GM18873 (cell line): ENCODE measurements around the gene SPTSSA.
"Not testable (repeated sequence)": the region's sequence is repeated elsewhere in the genome, so short reads cannot be mapped to it uniquely, and the experiment has no call there.

ENCODE experiments used
- ATAC-seq: cut with Tn5 transposase; IDR thresholded peaks from one replicate; pipeline ENCODE4 v1.9.1; 2021; ENCODE audit warnings: mild to moderate bottlenecking, moderate library complexity, moderate number of reproducible peaks; ENCODE audit not compliant: unreplicated experiment, low FRiP score

Gene SPTSSA, protein sequence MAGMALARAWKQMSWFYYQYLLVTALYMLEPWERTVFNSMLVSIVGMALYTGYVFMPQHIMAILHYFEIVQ

DNA sequence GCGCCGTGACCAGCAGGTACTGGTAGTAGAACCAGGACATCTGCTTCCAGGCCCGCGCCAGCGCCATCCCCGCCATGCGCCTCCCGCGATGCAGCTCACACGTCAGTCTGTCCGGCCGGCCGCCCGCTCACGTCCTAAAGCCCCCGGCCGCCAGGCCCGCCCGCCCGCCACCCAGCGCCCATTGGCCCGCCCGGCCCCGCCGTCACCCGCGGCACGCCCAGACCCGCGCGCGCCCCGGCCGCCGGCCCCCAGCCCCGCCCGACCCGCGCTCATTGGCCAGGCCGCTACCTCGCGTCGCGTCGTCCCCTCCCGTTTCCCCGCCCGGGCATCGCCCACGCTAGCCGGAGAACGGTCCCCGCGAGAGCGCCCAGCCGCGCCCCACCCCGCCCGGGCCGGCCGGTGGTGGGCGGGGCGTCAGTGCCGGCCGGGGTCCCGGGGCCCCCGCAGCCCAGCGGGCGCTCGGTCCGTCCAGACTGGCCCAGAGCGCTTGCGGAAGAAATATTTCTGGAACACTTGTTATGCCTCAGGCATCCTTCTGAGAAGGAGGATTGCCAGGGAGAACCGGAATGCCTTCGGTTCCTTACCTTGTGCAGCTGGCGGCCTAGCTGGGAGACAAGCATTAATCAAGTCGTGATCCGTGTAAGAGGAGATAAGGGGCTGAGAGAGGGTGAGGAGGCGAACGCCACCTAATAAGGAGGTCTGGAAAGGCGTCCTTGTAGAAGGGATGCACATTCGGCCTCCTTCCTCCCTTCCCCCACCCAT is at the start of gene SPTSSA:
TSS of gene SPTSSA (minus strand) at position 109 of the 762 bp plus-strand sequence. CDS start at position 76, 33 bp downstream.
- ATAC-seq = peak; percentile 74

DNA sequence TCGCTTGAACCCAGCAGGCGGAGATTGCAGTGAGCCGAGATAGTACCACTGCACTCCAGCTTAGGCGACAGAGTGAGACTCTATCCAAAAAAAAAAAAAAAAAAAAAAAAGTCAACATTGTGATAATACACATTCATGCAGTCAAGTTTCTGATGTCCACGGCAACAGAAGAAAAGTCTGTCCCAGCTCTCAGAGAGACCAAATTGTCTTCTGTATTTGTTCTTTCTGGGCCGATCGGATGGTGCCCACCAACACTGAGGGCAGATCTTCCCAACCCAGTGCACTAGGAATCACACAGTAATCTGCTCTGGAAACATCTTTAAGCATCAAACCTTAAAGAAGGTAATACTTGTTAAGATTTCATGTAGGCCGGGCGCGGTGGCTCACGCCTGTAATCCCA is 45.8 kb upstream of the SPTSSA start:
- ATAC-seq = no peak

DNA sequence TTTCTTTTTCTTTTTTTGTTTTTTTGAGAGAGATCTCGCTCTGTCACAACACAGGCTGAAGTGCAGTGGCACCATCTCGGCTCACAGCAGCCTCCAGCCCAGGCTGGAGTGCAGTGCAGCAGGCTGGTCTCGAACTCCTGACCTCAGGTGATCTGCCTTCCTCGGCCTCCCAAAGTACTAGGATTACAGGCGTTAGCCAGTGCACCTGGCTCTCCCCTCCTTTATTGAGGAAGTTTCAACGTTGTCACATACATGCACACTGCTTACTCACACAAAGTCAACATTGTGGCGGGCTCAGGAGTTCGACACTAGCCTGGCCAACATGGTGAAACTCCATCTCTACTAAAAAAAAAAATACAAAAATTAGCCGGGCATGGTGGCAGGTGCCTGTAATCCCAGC is 45.4 kb upstream of the SPTSSA start:
- ATAC-seq = no peak

DNA sequence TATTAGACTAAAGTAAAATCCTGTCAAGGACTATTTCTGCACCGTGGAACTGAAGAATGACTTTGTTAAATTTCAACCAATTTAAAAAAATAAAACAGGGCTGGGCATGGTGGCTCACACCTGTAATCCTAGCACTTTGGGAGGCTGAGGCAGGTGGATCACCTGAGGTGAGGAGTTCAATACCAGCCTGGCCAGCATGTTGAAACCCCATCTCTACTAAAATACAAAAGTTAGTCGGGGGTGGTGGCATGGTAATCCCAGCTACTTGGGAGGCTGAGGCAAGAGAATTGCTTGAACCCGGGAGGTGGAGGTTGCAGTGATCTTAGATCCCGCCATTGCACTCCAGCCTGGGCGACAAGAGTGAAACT is 43.1 kb upstream of the SPTSSA start:
- ATAC-seq = not testable (repeated sequence)

DNA sequence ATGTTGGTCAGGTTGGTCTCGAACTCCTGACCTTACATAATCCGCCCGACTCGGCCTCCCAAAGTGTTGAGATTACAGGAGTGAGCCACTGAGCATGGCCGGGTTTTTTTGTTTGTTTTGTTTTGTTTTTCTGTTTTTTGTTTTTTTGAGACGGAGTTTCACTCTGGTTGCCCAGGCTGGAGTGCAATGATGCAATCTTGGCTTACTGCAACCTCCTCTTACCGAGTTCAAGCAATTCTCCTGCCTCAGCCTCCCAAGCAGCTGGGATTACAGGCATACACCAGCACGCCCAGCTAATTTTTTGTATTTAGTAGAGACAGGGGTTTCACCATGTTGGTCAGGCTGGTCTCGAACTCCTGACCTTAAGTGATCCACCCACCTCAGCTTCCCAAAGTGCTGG is 42.0 kb upstream of the SPTSSA start:
- not testable (repeated sequence) for ATAC-seq

DNA sequence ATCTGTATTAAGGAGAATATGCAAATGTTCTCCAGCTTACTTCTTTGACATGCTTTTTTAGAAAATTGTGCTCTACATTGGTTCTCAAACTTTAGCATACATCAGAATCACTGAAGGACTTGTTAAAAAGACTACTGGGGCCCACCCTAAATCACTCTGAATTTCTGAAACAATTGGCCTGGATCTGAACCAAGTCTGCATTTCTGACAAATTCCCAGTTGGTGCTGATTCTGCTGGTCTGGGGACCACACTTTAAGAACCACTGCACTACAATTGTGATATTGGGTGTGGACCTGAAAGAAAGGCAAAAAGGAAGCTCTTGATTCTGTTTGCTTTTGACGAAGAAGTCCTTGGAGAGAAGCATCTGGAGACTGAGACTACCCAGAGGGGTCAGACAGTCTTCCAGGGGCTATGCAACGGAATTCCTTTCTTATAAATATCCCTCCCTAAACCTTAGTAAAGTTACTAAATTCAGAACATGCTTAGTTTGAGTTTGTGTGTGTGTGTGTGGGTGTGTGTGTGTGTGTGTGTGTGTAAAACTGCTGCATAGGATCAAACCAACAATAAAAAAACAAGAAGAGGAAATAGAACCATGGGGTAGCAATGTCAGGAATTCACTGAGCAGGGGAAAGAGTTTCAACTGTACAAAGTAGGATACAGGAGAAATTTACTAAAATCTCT is 40.6 kb upstream of the SPTSSA start:
- ATAC-seq = no peak

DNA sequence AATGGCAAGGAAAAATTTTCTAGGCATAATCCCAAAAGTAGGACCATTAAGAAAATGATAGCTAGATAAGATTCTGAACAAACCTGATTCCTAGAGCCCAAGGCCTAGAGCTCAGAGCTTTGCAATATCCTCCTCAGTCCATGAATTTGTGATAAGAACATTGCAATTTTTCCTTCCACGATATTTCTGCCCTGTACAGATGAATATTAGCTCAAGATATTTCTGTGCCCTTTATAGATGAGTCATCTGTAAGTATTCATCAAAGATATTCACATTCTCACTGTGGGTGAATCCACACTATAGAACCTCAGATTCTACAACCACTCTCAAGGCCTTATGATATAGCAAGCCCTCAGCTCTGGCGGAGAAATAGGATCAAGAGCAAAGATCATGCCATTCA is 40.0 kb upstream of the SPTSSA start:
- no peak for ATAC-seq

DNA sequence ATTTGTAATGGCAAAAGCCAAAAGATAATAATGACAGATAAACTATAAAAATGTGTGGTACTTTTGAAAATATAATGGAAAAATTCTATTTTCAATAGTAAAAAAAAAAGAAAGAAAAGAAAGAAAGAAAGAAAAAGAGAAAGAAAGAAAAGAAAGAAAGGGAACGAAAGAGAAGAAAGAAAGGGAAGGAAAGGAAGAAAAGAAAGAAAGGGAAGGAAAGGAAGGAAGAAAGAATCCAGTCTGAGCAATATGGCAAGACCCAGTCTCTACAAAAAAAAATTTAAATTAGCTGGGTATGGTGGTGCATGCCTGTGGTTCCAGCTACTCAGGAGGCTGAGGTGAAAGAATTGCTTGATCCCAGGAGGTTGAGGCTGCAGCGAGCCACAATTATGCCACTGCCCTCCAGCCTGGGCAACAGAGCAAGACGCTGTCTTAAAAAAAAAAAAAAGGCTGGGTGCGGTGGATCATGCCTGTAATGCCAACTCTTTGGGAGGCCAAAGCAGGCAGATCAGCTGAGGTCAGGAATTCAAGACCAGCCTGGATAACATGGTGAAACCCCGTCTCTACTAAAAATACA is 39.1 kb upstream of the SPTSSA start:
- no peak for ATAC-seq

DNA sequence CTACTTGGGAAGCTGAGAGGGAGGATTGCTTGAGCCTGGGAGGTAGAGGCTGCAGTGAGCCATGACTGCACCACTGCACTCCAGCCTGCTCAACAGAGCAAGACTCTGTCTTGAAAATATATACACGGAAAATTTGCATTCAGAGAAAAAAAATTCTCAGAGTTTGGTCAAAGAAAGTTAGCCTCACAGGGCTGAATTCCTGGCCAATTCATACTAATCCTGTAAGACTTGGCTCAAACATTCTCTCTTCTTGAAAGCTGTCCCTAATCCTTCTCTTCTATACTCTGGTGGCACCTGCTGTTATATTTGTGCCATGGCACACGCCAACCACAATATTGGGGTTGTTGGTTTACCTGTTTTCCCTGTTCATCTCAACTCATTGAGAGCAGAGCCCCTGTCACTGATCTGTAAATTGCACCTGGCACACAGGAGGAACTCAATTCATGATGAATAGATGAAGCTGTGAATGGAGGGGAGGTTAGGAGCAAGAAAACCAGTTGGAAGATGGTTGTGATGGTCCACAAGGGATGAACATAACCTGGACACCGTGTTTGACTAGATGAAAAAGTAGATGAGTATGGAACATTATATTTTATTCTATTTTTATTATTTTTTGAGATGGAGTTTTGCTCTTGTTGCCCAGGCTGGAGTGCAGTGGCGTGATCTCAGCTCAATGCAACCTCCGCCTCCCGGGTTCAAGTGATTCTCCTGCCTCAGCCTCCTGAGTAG is 36.8 kb upstream of the SPTSSA start:
- no peak for ATAC-seq

DNA sequence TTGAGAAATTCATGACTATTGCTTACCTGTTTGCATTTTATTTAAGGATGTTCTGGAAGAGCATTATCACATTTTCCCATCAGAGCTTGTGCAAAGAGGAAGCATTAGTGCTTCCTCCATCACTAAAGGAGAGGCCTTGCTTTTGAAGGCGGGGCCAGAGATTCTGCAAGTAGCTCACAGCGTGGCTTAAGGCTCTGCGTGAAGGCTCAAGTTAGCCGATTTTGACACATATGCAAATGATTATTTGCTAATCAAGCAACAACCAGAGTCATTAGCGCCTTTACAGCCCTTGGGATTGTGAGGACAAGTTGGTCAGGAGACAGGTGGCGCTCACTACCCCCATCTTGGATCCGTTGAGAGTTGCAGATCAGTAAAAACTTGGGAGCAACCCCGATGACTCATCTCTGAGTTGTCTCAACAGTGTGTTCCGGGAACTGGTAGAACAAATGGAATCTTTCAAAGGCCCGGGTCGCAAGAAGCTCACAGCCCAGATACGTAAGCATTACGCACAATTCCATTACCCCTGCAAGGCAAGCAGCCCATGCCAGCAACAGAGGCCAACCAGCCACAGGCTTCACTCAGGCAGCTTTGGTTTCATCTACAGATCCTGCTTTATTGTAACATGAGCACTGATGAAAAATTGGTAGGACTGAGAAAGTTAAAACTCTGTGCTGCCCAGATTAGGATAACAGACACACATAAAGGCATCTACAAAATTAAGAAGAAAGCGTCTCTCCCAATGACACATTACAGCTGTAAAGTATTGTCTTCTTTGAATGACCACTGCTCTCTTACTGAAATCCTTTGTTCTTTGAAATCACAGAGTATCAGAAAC is 34.9 kb upstream of the SPTSSA start:
- ATAC-seq = no peak

DNA sequence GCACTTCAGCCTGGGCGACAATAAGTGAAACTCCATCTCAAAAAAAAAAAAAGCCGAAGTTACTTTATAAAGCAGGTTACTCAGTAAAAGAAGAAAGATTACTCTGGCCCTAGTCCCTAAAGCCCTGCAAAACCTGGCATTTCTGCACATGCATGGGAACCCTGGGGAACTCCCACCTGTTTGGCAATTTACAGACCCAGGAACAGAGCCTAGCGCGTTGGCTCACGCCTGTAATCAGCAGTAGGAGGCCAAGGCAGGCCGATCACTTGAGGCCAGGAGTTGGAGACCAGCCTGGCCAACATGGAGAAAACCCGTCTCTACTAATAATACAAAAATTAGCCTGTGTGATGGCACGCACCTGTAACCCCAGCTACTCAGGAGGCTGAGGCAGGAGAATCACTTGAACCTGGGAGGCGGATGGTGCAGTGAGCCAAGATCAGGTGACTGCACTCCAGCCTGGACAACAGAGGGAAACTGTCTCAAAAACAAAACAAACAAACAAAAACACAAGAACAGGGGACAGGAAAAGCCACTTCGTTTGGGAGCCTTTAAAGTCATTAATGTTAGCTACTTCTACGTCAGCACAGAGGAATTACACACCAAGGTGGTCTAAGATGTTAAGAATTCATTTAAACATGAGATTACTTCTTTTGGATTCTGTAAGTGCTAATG is 34.1 kb upstream of the SPTSSA start:
- no peak for ATAC-seq

DNA sequence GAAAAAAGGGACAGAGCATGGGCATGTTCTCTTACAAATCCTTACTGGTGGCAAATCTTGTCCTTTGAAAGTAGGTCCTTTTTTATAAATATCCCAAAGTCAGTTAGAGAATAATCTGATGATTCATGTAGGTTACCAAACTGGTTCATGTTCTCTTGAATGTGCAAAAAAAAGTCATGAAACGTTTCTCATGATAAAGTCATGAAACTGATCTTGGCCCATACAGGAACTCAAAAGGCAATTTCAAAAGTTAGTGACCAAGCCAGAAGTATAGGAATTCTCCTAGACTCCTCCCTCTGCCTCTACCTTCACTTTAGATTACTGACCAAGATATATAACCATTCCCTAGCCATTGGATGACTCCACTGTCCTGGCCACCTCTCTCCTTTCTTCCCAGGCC is 27.3 kb upstream of the SPTSSA start:
- no peak for ATAC-seq

DNA sequence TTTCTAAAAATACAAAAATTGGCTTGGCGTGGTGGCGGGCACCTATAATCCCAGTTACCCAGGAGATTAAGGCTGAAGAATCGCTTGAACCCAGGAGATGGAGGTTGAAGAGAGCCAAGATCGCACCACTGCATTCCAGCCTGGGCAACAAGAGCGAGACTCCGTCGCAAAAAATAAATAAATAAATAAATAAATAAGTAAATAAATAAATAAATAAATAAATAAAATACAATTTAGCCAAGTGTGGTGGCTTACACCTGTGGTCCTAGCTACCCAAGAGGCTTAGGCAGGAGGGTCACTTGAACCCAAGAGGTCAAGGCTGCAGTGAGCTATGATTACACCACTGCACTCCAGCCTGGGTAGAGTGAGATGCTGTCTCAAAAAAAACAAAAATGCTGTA is 26.5 kb upstream of the SPTSSA start:
- no peak for ATAC-seq

DNA sequence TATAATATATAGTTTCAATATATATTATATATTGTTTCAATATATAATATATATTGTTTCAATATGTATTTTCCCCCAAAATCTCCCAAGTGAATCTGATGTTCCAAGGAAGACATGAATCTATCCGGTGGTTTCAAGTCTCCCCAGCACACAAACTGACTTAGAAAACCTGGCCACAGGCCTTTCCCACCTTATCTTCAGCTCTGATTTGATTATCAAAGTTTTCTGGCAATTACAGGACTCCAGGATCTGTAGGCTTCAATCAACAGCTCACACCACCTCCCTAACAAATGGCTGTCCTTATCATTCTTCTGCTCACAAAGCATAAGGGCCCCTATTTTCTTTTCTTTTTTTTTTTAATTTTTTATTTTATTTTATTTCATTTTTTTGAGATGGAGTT is 22.7 kb upstream of the SPTSSA start:
- ATAC-seq = no peak

DNA sequence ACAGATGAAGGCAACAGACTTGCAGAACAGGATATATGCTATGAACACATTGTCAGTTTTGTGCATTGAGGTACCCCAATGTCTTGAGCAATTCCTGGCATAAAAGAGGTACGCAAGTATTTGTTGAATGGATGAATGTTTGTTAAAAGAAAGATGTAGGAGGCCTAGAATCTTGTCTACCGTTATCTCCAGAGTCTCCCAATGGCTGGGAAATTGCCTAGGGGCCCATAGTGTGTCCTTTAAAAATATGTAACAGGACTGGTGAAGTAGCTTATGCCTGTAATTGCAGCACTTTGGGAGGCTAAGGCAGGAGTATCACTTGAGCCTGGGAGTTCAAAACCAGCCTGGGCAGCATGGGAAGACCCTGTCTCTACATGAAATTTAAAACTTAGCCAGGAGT is 20.4 kb upstream of the SPTSSA start:
- no peak for ATAC-seq

DNA sequence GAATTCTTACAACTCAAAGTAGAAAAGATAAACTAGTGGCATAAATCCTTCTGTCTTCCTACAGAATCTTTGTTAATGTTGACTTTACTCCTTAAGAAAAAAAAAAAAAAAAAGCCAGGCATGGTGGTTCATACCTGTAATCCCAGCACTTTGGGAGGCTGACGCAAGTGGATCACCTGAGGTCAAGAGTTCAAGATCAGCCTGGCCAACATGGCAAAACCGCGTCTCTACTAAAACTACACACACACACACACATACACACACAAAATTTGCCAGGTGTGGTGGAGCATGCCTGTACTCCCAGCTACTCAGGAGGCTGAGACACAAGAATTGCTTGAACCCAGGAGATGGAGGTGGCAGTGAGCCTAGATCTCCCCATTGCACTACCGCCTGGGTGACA is 17.7 kb upstream of the SPTSSA start:
- ATAC-seq = no peak

DNA sequence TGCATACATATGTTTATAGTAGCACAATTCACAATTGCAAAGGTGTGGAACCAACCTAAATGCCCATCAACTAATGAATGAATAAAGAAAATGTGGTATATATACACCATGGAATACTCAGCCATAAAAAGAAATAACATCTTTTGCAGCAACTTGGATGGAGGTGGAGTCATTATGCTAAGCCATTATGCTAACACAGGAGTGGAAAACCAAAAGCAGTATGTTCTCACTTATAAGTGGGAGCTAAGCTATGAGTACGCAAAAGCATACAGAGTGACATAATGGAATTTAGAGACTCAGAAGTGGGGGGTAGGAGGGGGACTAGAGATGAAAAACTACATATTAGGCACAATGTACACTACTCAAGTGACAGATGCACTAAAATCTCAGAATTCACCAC is 16.2 kb upstream of the SPTSSA start:
- ATAC-seq = no peak

DNA sequence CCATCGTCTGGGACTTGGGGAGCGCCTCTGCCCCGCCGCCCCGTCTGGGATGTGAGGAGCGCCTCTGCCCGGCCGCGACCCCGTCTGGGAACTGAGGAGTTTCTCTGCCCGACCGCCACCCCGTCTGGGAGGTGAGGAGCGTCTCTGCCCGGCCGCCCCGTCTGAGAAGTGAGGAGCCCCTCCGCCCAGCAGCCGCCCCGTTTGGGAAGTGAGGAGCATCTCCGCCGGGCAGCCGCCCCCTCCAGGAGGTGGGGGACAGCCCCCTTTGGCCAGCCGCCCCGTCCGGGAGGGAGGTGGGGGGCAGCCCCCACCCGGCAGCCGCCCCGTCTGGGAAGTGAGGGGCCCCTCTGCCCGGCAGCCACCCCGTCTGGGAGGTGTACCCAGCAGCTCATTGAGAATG is 14.0 kb upstream of the SPTSSA start:
- ATAC-seq = not testable (repeated sequence)

DNA sequence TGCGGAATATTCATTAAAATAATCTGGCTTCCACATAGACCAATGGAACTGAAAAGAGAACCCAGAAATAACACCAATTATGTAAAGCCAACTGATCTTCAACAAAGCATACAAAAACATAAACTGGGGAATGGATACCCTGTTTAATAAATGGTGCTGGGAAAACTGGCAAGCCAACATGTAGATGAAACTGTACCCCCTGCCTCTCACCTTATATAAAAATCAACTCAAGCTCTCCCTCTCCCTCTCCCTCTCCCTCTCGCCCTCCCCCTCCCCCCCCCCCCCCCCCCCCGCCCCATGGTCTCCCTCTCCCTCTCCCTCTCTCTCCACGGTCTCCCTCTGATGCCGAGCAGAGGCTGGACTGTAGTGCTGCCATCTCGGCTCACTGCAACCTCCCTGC is 13.1 kb upstream of the SPTSSA start:
- no peak for ATAC-seq
